Gastroesophageal sphincter (tissue), 4 donors: Measurements from ENCODE around the gene KIAA1755. TPM values are rescaled to one million over a fixed set of nuclear protein-coding genes. Genes with fewer than 3 reads are reported as not detected.

Experiments used
- ATAC-seq: fragments of 150-250 bp; one replicate; pipeline ENCODE4 v1.9.1; 2016; ENCODE audit warnings: mild to moderate bottlenecking, moderate library complexity
- H3K27ac ChIP-seq, 4 donors: fragments of 200-600 bp; sonication (generic) in 3 of 4; 1 replicate in 3 of 4; 2 replicates in 1 of 4; pipeline ENCODE4 v1.5.1; 2016 to 2019
- H3K27me3 ChIP-seq: fragments of 200-600 bp; sonication (generic); one replicate; pipeline ENCODE4 v1.5.1; 2019
- H3K36me3 ChIP-seq, 2 donors: fragments of 200-600 bp; sonication (generic); one replicate each; pipeline ENCODE4 v1.5.1; 2019; ENCODE audit warnings: control low read depth in 1 of 2
- H3K4me1 ChIP-seq, 3 donors: fragments of 200-600 bp; sonication (generic); 1 replicate in 2 of 3; 2 replicates in 1 of 3; pipeline ENCODE4 v1.5.1; 2016 to 2019; ENCODE audit warnings: control low read depth in 2 of 3
- H3K4me3 ChIP-seq, 2 donors: fragments of 200-600 bp; sonication (generic); one replicate each; pipeline ENCODE4 v1.5.1; 2019; ENCODE audit warnings: mild to moderate bottlenecking in 1 of 2, moderate library complexity in 1 of 2
- H3K9me3 ChIP-seq, 3 donors: fragments of 200-600 bp; sonication (generic); one replicate each; pipeline ENCODE4 v1.5.1; 2017 to 2019; ENCODE audit warnings: control low read depth in 2 of 3
- EP300 ChIP-seq: sonication (generic); formaldehyde crosslinking; IDR thresholded peaks from one replicate; pipeline ENCODE4 v1.6.1; 2017; ENCODE audit warnings: antibody characterized with exemption, mild to moderate bottlenecking
- POLR2A ChIP-seq, 2 donors: fragments of 450-650 bp; IDR thresholded peaks; one replicate each; pipeline ENCODE4 v1.6.1; 2017; ENCODE audit warnings: antibody characterized with exemption in 2 of 2, mild to moderate bottlenecking in 2 of 2, moderate library complexity in 1 of 2
- POLR2AphosphoS5 ChIP-seq: sonication (generic); formaldehyde crosslinking; IDR thresholded peaks from one replicate; pipeline ENCODE4 v1.6.1; 2017; ENCODE audit warnings: antibody characterized with exemption
- WGBS, 2 donors: methylation state at CpG; one replicate each; pipeline ENCODE4 v1.1.5; 2018; ENCODE audit warnings: low coverage in 1 of 2; 5-methylcytosine and 5-hydroxymethylcytosine counted together
- total RNA-seq, 4 donors: library from RNA; depleted of rRNA; stranded (reverse); fragments of >200 nt; gene quantifications; one replicate each; pipeline ENCODE4 v1.1.0, GENCODE V29; 2016
- TF ChIP-seq, protein P1 (sequence below), 4 experiments: fragments of 200-600 bp in 2 of 4; fragments of 450-650 bp in 2 of 4; sonication (generic) in 1 of 4; IDR thresholded peaks; one replicate each; pipeline ENCODE4 v1.5.1; 2017 to 2019; ENCODE audit warnings: antibody characterized with exemption in 4 of 4, mild to moderate bottlenecking in 2 of 4, moderate library complexity in 2 of 4

The KIAA1755 gene
- total RNA-seq, 4 donors from 2014 or later = 5.1 to 19.9 (median 11.5) TPM

- TF ChIP-seq, protein P1, sequence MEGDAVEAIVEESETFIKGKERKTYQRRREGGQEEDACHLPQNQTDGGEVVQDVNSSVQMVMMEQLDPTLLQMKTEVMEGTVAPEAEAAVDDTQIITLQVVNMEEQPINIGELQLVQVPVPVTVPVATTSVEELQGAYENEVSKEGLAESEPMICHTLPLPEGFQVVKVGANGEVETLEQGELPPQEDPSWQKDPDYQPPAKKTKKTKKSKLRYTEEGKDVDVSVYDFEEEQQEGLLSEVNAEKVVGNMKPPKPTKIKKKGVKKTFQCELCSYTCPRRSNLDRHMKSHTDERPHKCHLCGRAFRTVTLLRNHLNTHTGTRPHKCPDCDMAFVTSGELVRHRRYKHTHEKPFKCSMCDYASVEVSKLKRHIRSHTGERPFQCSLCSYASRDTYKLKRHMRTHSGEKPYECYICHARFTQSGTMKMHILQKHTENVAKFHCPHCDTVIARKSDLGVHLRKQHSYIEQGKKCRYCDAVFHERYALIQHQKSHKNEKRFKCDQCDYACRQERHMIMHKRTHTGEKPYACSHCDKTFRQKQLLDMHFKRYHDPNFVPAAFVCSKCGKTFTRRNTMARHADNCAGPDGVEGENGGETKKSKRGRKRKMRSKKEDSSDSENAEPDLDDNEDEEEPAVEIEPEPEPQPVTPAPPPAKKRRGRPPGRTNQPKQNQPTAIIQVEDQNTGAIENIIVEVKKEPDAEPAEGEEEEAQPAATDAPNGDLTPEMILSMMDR (IDR thresholded peaks at IDR 0.05) = no peak
- TF ChIP-seq EP300 (no peak), POLR2A (IDR thresholded peaks at IDR 0.05) (no peak), POLR2AphosphoS5 (no peak)
- H3K4me3 ChIP-seq = no peak overlapping the region
- peak overlapping the region in 3 of 4 donors; percentile 66 to 88 (median 88) for H3K27ac ChIP-seq
- no peaks in the 10 kb centered on the region for H3K9me3 ChIP-seq
- peaks cover 0 to 71% (median 7%) of the 10 kb centered on the region in 3 donors for H3K4me1 ChIP-seq
- ATAC-seq = no peak
- no peaks in the 10 kb centered on the region for H3K27me3 ChIP-seq
- 52 to 93% methylated on average over 5 to 6 of the region's 11 CpGs for WGBS, 2 donors
- no peaks in the 10 kb centered on the region for H3K36me3 ChIP-seq
Observed at GRCh38 chr20:38166703-38167233, 93.8 kb downstream of the KIAA1755 start.

GRCh38 chr20:38165966-38166702, 94.4 kb downstream of the KIAA1755 start:
- Histone ChIP-seq H3K4me1 (peaks cover 0 to 76% (median 7%) of the 10 kb centered on the region in 3 donors), H3K27me3 (no peaks in the 10 kb centered on the region), H3K4me3 (peak overlapping the region in 1 of 2 donors; percentile 71), H3K36me3 (peaks cover 0 to 3% of the 10 kb centered on the region in 2 donors), H3K9me3 (no peaks in the 10 kb centered on the region), H3K27ac (peak overlapping the region in 3 of 4 donors; percentile 82 to 88 (median 88))
- 50 to 87% methylated on average over 4 of the region's 11 CpGs for WGBS, 2 donors
- TF ChIP-seq POLR2AphosphoS5 (no peak), EP300 (no peak), POLR2A (IDR thresholded peaks at IDR 0.05) (no peak)
- TF ChIP-seq, protein P1 (IDR thresholded peaks at IDR 0.05) = no peak
- no peak for ATAC-seq

DNA sequence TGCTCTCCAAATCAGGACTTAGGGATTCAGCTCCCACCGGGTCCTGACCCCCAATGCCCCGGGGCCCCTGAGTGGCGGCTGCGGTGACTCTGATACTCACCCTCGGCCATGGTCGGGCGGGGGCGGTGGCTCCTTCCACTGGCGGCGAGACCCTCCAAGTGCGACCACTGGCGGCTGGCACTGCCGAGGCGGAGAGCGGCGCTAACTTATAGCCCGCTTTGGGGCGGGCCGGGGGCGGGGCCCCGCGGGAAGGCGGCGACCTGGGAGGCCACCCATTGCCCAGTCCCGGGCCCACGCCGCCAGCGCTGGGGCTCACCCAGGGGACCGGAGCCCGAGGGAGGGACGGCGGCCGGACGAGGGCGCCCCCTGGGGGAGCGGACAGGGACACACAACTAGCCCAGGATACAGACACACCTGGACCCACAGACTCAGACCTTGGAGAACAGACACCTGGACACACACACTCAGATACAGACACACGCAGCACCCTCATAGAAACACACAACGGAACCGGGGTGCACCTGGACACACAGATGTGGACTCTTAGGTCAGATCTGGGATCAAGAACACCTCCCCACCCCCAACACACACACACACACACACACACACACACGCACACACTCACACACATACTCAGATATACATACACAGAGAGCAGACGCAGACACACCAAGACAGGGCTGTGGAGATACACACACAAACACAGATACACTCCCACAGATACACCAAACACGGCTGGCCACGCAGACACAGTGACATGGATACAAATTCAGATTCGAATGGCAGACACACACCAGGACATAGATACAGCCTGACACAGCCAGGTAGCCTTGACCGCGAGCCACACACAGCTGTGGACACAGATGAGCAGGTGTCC, 95.2 kb downstream of the KIAA1755 start, which contains the start of gene TGM2:
TSS of gene TGM2 (minus strand) at position 182 of the 877 bp plus-strand sequence. CDS start at position 110, 72 bp downstream.
- Histone ChIP-seq H3K36me3 (peaks cover 0 to 11% of the 10 kb centered on the region in 2 donors), H3K4me3 (peak within 1 kb of the TSS; percentile 62 to 71), H3K27ac (peak within 1 kb of the TSS; percentile 65 to 88 (median 85)), H3K9me3 (no peaks in the 10 kb centered on the region), H3K27me3 (no peaks in the 10 kb centered on the region), H3K4me1 (peaks cover 0 to 84% (median 7%) of the 10 kb centered on the region in 3 donors)
- WGBS, 2 donors = 80 to 93% methylated on average over 1 to 2 of the region's 46 CpGs
- ATAC-seq = peak; percentile 78
- TF ChIP-seq POLR2A (IDR thresholded peaks at IDR 0.05) (peak; percentile 22 to 29), POLR2AphosphoS5 (peak; percentile 34), EP300 (no peak)
- TF ChIP-seq, protein P1 (IDR thresholded peaks at IDR 0.05) = peak in 3 of 4 experiments; percentile 95 to 96 (median 95)

GRCh38 chr20:38164624-38165088, 95.9 kb downstream of the KIAA1755 start:
- Histone ChIP-seq H3K27me3 (no peaks in the 10 kb centered on the region), H3K4me3 (peak overlapping the region; percentile 62 to 71), H3K27ac (peak overlapping the region; percentile 65 to 88 (median 85)), H3K4me1 (peaks cover 0 to 91% (median 7%) of the 10 kb centered on the region in 3 donors), H3K36me3 (peaks cover 0 to 17% of the 10 kb centered on the region in 2 donors), H3K9me3 (no peaks in the 10 kb centered on the region)
- ATAC-seq = no peak
- TF ChIP-seq POLR2A (IDR thresholded peaks at IDR 0.05) (no peak), EP300 (no peak), POLR2AphosphoS5 (no peak)
- TF ChIP-seq, protein P1 (IDR thresholded peaks at IDR 0.05) = no peak
- no CpG with 5 or more reads among the region's 14 CpGs for WGBS, 2 donors
